ENCODE measurements around the gene TLK1.
"Not testable (repeated sequence)": the region's sequence is repeated elsewhere in the genome, so short reads cannot be mapped to it uniquely, and the experiment has no call there.

Gene TLK1

DNA sequence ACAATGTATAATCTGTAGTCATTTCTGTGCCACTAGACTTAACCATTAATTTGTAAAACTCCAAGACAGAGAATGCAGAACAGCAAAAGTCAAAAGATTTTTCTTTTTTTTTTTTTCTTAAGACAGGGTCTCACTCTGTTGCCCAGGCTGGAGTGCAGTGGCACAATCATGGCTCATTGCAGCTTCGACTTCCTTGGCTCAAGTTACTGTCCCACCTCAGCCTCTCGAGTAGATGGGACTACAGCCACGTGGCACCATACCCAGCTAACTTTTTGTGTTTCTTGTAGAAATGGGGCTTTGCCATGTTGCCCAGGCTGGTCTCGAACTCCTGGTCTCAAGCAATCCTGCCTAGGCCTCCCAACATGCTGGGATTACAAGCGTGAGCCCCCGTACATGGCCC is 80.1 kb downstream of the TLK1 start:
- DNase-seq, result no peak

DNA sequence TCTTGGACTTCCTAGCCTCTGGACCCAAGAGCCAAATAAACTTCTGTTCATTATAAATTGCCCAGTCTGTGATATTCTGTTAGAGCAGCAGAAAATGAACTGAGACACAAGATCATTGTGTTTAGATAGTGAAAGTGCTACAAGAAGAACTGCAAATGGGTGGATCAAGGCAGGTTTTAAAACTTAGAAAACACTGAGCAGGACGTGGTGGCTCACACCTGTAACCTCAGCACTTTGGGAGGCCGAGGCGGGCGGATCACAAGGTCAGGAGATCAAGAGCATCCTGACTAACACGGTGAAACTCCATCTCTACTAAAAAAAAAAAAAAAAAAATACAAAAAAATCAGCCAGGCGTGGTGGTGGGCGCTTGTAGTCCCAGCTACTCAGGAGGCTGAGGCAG is 84.3 kb downstream of the TLK1 start:
- not testable (repeated sequence) for DNase-seq

DNA sequence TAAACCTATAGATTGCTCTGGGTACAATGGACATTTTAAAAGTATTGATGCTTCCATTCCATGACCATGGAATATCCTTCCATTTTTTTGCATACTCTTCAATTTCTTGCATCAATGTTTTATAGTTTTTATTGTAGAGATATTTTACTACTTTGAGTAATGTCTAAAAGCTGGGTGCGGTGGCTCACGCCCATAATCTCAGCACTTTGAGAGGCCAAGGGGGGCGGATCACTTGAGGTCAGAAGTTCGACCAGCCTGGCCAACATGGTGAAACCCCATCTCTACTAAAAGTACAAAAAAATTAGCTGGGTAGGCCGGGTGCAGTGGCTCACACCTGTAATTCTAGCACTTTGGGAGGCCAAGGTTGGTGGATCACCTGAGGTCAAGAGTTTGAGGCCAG is 88.5 kb downstream of the TLK1 start:
- no peak for DNase-seq

DNA sequence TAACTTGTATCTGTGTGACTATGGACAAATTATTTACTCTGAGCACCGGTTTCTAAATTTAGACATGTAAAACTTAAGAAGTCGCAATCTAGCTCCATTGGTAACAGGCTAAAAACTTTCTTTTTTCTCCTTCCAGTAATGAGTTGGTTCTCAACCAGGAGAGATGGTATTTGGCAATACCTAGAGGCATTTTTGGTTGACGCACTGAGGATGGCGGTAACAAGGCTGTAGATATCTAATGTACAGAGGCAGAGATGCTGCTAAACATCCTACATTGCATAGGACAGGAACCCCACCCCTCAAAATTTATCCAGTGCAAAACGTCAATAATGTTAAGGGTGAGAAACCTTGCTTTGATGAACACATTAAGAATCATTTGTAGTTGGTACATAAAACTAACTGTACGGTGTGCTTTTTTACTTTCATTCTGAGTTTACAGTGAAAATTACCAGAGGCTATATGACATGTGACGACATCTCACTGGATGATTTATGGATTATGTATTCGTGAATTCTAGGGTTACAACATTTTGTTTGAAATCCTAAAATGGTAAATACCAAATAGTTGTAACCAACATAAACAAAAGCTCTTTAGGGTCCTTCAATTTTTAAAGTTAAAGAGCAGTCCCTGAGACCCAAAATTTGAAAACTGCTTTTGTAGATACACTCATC is 91.3 kb downstream of the TLK1 start:
- no peak for DNase-seq

DNA sequence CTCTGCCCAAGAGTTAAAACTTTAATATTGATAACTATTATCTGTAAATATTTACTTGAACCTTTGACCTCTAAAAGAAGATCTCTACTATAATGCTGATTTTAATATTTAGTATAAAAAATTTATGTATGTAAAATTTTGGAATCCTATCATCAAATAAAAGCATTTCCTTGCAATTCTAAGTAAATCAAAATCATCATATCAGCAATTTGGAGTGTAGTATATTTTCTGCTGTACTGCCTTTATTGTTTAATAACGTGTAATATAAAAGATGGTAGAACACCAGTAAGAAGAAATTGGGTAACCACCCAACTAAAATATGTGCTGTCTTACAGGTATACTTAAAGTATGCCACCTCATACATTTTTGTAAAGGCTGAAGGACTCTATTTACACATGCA is 94.6 kb downstream of the TLK1 start:
- no peak for DNase-seq

- no peak for DNase-seq
Observed at GRCh38 chr2:171057575-171057974, 103.1 kb downstream of the TLK1 start.

DNA sequence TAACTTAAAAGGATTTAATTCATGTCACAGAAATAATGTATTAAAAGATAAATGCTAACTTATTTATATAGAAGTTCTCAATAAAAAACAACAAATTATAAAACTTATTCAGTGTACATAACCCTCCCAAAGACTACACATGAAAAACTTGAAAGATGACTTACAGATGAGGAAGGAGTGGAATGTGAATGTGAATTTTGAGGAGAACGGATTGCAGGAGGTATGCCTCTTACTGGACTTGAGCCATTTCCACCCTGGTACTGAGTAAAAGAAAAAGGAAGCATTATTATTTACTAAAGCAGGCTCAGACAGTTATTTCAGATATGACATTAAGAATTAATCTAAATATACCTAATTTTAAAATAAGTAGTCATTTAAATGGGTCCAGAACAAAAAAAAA is 104.4 kb downstream of the TLK1 start:
- DNase-seq, result no peak

DNA sequence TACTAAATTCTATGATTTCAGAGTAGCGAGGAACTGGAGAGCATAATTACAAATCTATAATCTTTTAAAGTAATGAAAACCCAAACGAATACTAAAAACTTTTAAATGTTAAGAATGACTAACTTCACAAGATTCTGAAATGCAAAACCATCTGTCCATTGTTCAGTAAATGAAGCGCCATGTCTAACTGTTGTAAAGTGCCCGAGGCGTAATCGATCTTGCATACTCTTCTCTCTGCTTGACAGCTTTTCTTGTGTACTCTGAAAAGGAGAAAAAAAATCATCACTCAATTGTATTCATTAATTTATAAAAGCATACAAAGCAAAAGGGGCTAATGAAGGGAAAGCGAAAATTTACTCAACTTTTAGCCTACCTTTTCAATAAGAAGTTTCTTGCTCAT is 111.0 kb downstream of the TLK1 start:
- DNase-seq, result no peak

DNA sequence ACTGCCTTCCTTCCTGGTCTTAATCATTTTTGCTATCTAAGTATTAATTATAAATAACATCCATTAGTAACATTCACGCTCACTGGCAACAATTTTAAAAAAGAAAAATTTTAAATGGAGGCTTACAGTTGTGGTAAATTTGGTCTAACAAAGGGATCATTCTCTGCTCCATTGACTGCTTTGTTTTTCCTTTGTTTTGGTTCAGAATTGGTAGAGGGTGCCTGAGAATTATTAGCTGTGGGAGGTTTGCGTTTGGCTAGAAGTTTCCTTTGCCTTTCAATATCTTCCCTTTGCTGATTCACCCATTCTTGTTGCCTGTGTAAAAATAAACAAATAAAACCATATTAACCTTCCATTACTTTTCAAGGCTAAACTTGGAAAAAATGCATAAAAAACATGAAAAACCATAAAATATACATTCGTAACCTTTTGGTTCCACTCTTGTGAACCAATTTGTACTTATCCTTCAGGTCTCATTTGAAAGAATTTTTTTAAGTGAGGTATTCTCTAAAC is 114.6 kb downstream of the TLK1 start:
- no peak for DNase-seq

DNA sequence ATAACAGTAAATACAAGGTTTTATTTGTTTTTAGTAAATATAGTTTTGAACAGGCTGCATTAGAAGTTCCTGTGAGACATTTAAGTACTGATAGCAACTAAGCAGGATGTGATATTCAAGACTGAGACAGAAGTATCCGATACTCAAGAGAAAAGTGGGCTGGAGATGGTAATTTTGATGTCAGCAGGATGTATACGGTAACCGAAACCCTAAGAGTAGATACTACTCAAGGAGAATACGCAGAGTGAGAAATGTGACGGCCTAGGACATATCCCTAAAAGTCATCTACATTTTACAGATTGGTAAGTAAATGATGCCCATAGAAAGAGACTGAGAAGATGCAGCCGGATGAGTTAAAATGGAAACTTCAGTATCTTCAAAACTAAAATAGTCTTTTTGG is 116.3 kb downstream of the TLK1 start:
- DNase-seq, result peak; percentile 61

DNA sequence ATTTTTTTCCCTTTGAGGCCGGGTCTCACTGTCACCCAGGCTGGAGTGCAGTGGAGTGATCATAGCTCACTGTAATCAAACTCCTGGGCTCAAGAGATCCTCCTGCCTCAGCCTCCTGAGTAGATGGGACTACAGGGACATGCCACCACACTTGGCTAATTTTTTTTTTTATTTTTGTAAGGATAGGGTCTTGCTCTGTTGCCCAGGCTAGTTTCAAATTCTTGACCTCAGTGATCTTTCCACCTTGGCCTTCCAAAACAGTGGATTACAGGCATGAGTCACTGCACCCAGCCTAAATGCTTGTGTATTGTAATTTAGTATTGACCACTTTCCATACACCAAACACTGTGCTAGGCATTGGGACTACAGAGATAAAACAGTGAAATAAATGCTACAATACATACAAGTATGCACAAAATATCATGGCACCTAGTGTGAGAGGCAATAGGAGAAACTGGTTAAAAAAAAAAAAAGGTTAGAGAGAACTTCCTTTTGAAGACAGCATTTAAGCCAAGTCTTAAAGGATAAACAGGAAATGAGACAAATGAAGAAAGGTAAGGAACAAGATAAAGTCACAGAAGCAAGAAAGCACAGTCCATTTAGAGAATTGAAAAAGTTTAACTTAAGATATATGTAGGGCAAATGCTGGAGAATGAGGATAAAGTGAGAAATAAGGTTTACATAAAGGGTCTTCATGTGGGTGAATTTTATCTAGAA is 118.3 kb downstream of the TLK1 start:
- DNase-seq, result no peak

DNA sequence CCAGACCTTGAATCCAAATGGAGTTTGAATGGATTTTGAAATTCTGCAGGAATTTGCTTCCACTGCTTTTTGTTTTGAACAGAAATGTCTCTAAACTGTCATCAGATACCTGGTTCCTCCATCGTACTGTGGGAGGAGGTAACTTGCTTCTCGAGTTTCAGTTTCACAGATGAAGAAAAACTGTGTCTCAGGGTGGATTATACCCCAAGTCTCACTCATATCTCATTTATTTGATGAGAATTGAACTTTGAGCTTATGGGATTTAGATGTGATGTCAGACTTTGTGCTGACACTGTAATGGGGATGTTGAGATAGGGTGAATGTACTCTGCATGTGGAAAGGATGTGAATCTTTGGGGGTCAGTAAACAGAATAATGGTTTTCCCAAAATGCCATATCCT is 124.2 kb downstream of the TLK1 start:
- DNase-seq, result no peak

DNA sequence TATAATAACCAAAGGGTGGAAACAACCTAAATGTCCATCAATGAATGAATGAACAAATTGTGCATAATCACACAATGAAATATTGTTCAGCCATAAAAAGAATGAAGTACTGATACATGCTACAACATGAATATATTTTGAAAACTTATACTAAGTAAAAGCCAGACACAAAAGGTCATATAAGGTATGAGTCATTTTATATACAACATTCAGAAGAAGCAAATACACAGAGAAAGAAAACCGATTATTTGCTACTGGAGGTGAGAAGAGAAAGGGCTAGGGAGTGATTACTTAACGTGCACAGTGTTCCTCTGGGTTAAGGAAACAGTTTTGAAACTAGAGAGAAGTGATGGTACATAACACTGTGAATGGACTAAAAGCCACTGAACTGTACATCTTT is 126.4 kb downstream of the TLK1 start:
- DNase-seq, result no peak

DNA sequence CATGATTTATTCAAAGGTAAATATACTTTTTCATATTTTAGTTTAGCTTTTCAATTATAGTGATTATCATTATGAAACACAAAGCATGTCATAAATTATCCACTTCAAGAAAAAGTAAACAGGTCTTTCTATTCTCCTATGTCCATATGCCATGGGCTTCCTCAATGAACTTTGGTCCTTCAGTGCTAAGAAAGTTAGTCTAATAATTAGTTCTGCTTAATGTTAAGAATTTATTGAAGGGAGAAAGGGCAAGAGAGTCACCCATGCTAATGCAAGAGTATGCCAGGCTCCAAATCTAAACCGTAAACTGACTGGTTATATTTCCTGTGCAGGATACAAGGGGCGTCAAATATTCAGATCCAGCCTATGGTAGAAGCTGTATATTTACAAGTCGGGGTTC is 135.5 kb downstream of the TLK1 start:
- DNase-seq, result no peak

DNA sequence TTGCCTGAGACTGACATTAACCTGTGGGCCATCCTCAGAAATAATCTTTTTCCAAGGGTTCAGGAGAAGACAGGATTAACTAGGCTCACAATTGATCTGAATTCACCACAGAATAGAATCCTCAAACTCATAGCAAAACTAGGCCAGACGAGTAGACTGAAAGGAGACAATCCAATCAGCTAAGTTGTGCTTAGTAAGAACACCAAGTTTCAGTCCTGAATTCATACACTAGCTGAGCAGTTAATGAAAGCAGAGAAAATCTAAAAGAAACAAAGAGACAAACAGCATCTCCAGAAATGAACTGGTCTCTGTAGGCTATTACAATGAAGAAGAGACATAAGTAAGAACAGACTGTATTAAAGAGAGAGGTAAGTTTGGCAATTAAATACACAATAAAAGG is 142.2 kb downstream of the TLK1 start:
- peak; percentile 77 for DNase-seq

GRCh38 chr2:171016125-171016524 is 144.6 kb downstream of the TLK1 start:
- DNase-seq, result no peak

- no peak for DNase-seq
Observed at GRCh38 chr2:171013851-171014250, 146.8 kb downstream of the TLK1 start.

GRCh38 chr2:171009386-171009785 is 151.3 kb downstream of the TLK1 start:
- DNase-seq, result no peak

GRCh38 chr2:171008550-171009205 is 152.0 kb downstream of the TLK1 start:
- DNase-seq, result no peak

- no peak for DNase-seq
Observed at GRCh38 chr2:171004833-171005232, 155.9 kb downstream of the TLK1 start.

GRCh38 chr2:171004363-171004762 is 156.3 kb downstream of the TLK1 start:
- DNase-seq, result no peak

DNA sequence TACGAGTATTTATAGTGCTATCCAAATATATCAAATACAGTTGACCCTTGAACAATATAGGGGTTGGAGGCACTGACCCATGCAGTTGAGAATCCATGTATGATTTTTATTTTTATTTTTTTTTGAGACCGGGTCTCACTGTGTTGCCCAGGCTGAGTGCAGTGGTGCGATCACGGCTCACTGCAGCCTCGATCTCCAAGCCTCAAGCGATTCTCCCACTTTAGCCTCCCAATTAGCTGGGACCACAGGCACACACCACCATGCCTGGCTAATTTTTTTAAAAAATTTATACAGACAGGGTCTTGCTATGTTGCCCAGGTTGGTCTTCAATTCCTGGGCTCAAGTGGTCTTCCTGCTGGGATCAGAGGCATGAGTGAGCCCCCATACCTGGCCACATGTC is 161.0 kb downstream of the TLK1 start:
- no peak for DNase-seq

DNA sequence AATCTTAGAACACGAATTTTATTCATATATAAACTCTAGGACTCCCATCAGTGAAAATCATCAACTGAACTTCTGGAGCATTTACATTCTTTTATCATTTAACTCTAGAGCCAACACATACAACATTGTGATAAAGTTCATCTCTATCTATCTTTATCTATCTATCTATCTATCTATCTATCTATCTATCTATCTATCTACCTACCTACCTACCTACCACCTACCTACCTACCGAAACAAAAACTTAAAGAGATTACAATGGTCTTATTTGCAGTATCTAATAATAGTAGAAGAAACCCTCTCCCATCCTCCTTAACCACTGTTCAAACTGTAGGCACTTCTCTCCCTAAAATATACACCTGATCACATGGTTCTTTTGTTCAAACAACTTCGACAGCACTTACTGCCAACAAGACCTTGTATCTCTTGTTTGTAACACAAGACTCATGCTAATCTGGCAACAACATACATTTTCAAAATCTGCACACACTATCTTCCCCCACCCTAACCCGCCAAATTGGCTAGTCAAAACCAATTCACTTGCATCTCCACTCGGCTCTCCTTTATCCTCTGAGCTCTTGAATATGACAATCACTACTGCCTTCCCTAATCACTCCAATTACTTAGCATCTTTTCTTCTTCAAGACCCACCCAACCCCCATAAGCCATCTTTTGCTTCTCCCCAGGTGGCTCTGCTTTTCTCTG is 162.6 kb downstream of the TLK1 start:
- DNase-seq, result no peak

DNA sequence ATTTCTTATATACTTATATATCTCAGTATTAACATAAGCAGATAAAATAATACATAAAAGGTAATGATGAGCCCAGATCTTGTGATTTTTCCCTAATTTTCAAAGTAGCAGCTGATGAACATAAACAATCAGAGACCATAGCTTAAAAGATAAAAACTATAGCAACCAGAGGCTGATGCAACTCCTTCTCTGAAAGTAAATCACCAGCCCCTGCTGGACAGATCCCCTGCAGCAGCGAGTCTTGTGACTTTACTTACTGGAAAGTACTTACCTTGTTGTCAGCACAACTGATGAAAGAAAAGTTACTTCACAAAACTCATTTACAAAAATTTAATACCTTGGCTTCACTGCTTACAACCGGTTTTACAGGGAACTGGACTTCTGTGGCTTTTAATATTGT is 164.4 kb downstream of the TLK1 start:
- no peak for DNase-seq
